Fibroblast of villous mesenchyme (primary cell): Measurements from ENCODE around the gene SPTBN4. TPM values are rescaled to one million over a fixed set of nuclear protein-coding genes. Genes with fewer than 3 reads are reported as not detected.
"Not testable (repeated sequence)": the region's sequence is repeated elsewhere in the genome, so short reads cannot be mapped to it uniquely, and the experiment has no call there.

Source experiments
- DNase-seq: peaks from one replicate; pipeline ENCODE4 v3.0.0-alpha.2; 2010; ENCODE audit warnings: low read depth
- H3K4me3 ChIP-seq: 2 replicates; pipeline ENCODE4 v1.5.1; 2011; ENCODE audit warnings: low read depth, mild to moderate bottlenecking, low read length
- total RNA-seq: library from RNA; depleted of rRNA; stranded (reverse); fragments of >200 nt; gene quantifications from 2 replicates; pipeline ENCODE4 v1.2.3, GENCODE V29; 2012
- TF ChIP-seq, protein P1 (sequence below): IDR thresholded peaks from 2 replicates; pipeline ENCODE4 v1.5.1; 2012; ENCODE audit warnings: low read depth, mild to moderate bottlenecking, low read length; ENCODE audit not compliant: insufficient read depth

The SPTBN4 gene
- total RNA-seq, 1 donor: 1.3 TPM

DNA sequence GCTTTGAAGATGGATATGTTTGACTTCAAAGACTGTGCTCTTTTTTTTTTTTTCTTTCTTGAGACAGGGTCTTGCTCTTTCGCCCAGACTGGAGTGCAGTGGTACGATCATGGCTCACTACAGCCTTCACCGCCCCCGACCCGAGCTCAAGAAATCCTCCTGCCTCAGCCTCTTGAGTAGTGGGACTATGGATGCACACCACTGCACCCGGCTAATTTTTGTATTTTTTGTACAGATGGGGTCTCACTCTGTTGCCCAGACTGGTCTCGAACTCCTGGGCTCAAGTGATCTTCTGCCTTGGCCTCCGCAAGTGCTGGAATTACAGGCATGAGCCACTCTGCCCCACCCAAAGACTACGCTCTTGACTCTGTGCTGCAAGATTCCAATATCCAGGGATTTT lies 50.4 kb downstream of the SPTBN4 start:
- TF ChIP-seq, protein P1, sequence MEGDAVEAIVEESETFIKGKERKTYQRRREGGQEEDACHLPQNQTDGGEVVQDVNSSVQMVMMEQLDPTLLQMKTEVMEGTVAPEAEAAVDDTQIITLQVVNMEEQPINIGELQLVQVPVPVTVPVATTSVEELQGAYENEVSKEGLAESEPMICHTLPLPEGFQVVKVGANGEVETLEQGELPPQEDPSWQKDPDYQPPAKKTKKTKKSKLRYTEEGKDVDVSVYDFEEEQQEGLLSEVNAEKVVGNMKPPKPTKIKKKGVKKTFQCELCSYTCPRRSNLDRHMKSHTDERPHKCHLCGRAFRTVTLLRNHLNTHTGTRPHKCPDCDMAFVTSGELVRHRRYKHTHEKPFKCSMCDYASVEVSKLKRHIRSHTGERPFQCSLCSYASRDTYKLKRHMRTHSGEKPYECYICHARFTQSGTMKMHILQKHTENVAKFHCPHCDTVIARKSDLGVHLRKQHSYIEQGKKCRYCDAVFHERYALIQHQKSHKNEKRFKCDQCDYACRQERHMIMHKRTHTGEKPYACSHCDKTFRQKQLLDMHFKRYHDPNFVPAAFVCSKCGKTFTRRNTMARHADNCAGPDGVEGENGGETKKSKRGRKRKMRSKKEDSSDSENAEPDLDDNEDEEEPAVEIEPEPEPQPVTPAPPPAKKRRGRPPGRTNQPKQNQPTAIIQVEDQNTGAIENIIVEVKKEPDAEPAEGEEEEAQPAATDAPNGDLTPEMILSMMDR: no peak
- H3K4me3 ChIP-seq: no peak overlapping the region
- DNase-seq: no peak

DNA sequence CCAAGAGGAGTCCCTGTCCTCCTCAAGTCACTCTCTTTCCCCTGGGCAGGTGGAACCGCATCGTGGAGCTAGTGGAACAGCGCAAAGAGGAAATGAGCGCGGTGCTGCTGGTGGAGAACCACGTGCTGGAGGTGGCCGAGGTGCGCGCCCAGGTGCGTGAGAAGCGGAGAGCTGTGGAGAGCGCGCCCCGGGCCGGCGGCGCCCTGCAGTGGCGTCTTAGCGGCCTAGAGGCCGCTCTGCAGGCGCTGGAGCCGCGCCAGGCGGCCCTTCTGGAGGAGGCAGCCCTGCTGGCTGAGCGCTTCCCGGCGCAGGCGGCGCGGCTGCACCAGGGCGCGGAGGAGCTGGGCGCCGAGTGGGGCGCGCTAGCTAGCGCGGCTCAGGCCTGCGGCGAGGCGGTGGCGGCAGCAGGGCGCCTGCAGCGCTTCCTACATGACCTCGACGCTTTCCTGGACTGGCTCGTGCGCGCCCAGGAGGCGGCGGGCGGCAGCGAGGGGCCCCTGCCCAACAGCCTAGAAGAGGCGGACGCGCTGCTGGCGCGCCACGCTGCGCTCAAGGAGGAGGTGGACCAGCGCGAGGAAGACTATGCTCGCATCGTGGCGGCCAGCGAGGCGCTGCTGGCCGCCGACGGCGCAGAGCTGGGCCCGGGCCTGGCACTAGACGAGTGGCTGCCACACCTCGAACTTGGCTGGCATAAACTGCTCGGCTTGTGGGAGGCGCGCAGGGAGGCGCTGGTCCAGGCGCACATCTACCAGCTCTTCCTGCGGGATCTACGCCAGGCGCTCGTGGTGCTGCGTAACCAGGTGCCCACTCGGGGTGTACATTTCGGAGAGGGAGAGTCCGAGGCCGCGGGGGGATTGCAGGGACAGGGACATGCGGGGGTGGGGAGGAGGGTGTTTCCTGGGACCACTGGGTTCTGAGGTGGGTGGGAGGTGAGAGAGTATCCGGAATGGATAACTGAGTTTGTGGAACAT lies 52.8 kb downstream of the SPTBN4 start:
- no peak overlapping the region for H3K4me3 ChIP-seq
- peak; percentile 37 for DNase-seq
- TF ChIP-seq, protein P1: no peak

DNA sequence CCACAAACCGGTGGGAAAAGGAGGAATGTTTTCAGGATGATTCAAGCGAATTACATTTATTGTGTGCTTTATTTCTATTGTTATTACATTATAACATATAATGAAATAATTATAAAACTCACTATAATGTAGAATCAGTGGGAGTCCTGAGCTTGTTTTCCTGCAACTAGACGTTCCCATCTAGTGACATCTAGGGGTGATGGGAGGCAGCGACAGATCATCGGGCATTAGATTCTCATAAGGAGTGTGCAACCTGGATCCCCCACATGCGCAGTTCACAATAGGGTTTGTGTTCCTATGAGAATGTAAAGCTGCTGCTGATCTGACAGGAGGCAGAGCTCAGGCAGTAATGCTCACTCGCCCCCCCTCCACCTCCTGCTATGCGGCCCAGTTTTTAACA lies 54.5 kb downstream of the SPTBN4 start:
- TF ChIP-seq, protein P1: peak; percentile 47
- no peak overlapping the region for H3K4me3 ChIP-seq
- peak; percentile 38 for DNase-seq

DNA sequence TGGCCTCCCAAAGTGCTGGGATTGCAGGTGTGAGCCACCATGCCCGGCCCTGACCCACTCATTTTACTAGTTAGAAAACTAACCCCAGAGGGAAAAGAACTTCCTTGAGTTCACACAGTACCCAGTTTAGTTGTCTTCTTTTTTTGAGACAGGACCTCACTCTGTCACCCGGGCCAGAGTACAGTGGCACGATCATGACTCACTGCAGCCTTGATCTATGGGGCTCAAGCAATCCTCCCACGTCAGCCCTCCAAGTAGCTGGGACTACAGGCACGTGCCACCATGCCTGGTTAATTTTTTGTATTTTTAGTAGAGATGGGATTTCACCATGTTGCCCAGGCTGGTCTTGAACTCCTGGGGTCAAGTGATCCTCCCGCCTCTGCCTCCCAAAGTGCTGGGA lies 55.1 kb downstream of the SPTBN4 start:
- not testable (repeated sequence) for DNase-seq, H3K4me3 ChIP-seq

DNA sequence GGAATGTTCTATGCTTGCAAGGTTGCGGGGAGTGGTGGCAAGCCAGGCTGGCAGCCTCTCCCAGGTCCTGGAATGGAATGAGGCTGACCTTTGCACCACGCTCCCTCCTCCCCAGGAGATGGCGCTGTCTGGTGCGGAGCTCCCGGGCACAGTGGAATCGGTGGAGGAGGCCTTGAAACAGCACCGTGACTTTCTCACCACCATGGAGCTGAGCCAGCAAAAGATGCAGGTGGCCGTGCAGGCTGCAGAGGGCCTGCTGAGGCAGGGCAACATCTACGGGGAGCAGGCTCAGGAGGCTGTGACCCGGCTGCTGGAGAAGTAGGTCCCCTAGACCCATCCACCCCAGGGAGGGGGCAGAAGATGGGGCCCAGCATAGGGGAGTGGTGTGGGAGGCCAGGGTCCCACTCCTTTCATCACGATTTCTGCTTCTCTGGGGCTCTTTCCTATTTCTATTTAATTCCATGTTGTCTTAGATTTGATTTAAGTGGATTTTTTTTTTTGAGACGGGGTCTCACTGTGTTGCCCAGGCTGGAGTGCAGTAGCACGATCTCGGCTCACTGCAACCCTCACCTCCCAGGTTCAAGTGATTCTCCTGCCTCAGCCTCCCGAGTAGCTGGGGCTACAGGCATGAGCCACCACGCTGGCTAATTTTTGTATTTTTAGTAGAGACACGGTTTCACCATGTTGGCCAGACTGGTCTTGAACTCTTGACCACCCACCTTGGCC lies 56.7 kb downstream of the SPTBN4 start:
- DNase-seq: peak; percentile 47
- H3K4me3 ChIP-seq: no peak overlapping the region
- TF ChIP-seq, protein P1: peak; percentile 73

DNA sequence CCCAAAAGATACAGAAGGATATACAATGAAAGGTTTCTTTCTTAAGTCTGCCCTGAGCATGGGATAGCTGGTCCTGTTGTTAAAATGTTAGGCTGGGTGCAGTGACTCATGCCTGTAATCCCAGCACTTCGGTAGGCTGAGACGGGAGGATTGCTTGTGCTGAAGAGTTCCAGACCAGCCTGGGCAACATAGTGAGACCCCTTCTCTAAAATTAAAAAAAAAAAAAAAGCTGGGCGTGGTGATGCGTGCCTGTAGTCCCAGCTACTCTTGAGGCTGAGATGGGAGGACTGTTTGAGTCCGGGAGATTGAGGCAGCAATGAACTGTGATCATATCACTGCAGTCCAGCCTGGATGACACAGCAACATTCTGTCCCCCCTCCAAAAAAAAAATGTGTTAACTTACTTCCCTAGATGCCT lies 57.3 kb downstream of the SPTBN4 start:
- no peak overlapping the region for H3K4me3 ChIP-seq
- no peak for DNase-seq
- TF ChIP-seq, protein P1: no peak

GRCh38 chr19:40524655-40525054 lies 57.9 kb downstream of the SPTBN4 start:
- no peak overlapping the region for H3K4me3 ChIP-seq
- TF ChIP-seq, protein P1: no peak
- DNase-seq: no peak
